PC-3 (cell line): ENCODE results near the gene MAP2K7. TPM values are rescaled to one million over a fixed set of nuclear protein-coding genes. Genes with fewer than 3 reads are reported as not detected.

Source experiments
- ATAC-seq: fragments of 200-7000 bp; cut with Tn5 transposase; 2 replicates; pipeline ENCODE4 v1.9.1; 2020; ENCODE audit warnings: mild to moderate bottlenecking, moderate library complexity
- BruUV-seq: library from RNA; stranded (reverse); fragments of 400-500 nt; replicated peaks from 2 replicates; lab custom pipeline; 2021; lab: Mats Ljungman, UMichigan
- CTCF ChIA-PET: fragments of 300-600 bp; sonication (Branson Sonifier 250); formaldehyde crosslinking; loops from one replicate; lab custom pipeline; 2022; ENCODE audit warnings: antibody characterized with exemption; lab: Charles Lee
- POLR2A ChIA-PET: fragments of 300-600 bp; sonication (Branson Sonifier 250); formaldehyde crosslinking; loops from one replicate; lab custom pipeline; 2022; ENCODE audit warnings: antibody characterized with exemption; ENCODE audit not compliant: unreplicated experiment; lab: Charles Lee
- DNase-seq: peaks from one replicate; pipeline ENCODE4 v3.0.0-alpha.2; 2015
- H2AFZ ChIP-seq: fragments of 300-600 bp; sonication (generic); 2 replicates; pipeline ENCODE4 v1.6.0; 2016; ENCODE audit warnings: antibody characterized with exemption, low read length
- H3F3A ChIP-seq: fragments of 300-600 bp; sonication (generic); one replicate; pipeline ENCODE4 v1.6.0; 2017; ENCODE audit warnings: antibody characterized with exemption, low read length, control low read depth, mild to moderate bottlenecking; ENCODE audit not compliant: unreplicated experiment
- H3K27ac ChIP-seq: fragments of 300-600 bp; sonication (generic); 2 replicates; pipeline ENCODE4 v1.5.1; 2016; ENCODE audit warnings: mild to moderate bottlenecking, low read length
- H3K27me3 ChIP-seq: fragments of 300-600 bp; sonication (generic); 2 replicates; pipeline ENCODE4 v1.6.1; 2016; ENCODE audit warnings: low read length, mixed read lengths
- H3K36me3 ChIP-seq: fragments of 300-600 bp; sonication (generic); 2 replicates; pipeline ENCODE4 v1.6.1; 2016; ENCODE audit warnings: low read depth, mixed run types, low read length, mixed read lengths
- H3K4me1 ChIP-seq: fragments of 300-600 bp; sonication (generic); 2 replicates; pipeline ENCODE4 v1.5.1; 2016; ENCODE audit warnings: low read length; ENCODE audit not compliant: insufficient read depth
- H3K4me2 ChIP-seq: fragments of 300-600 bp; sonication (generic); 2 replicates; pipeline ENCODE4 v1.6.0; 2016; ENCODE audit warnings: low read length
- H3K4me3 ChIP-seq: fragments of 300-600 bp; sonication (generic); 2 replicates; pipeline ENCODE4 v1.5.1; 2016; ENCODE audit warnings: mild to moderate bottlenecking, low read length, mixed read lengths
- H3K79me2 ChIP-seq: fragments of 300-600 bp; sonication (generic); 2 replicates; pipeline ENCODE4 v1.6.1; 2017; ENCODE audit warnings: low read length, mixed read lengths
- H3K9ac ChIP-seq: fragments of 300-600 bp; sonication (generic); 2 replicates; pipeline ENCODE4 v1.6.0; 2016; ENCODE audit warnings: mild to moderate bottlenecking, low read length
- H3K9me2 ChIP-seq: fragments of 300-600 bp; sonication (generic); replicated peaks from 2 replicates; pipeline ENCODE4 v1.6.1; 2016; ENCODE audit warnings: mixed run types, low read length, mixed read lengths
- H3K9me3 ChIP-seq: fragments of 300-600 bp; sonication (generic); 2 replicates; pipeline ENCODE4 v1.6.1; 2016; ENCODE audit warnings: low read length, mixed read lengths
- H4K20me1 ChIP-seq: fragments of 300-600 bp; sonication (generic); 2 replicates; pipeline ENCODE4 v1.6.1; 2016; ENCODE audit warnings: low read length, mixed read lengths
- EZH2 ChIP-seq: fragments of 300-600 bp; sonication (generic); IDR thresholded peaks from one replicate; pipeline ENCODE4 v1.6.1; 2017; ENCODE audit warnings: antibody characterized with exemption, mild to moderate bottlenecking, low read length; ENCODE audit not compliant: unreplicated experiment
- EZH2phosphoT487 ChIP-seq: fragments of 300-600 bp; sonication (generic); IDR thresholded peaks from 2 replicates; pipeline ENCODE4 v1.6.1; 2018; ENCODE audit warnings: mild to moderate bottlenecking, antibody characterized with exemption, low read length, borderline replicate concordance
- intact Hi-C: fragments of 100-400 bp; cut with micrococcal nuclease; formaldehyde crosslinking; loops from 2 replicates; pipeline ENCODE4 v1.9.0; 2023
- total RNA-seq: library from RNA; depleted of rRNA; stranded (reverse); fragments of >200 nt; gene quantifications from 2 replicates; pipeline ENCODE4 v1.2.3, GENCODE V29; 2014
- TF ChIP-seq, protein P1 (sequence below): fragments of 300-600 bp; sonication (generic); conservative IDR thresholded peaks from 2 replicates; pipeline ENCODE4 v1.5.1; 2017; ENCODE audit warnings: antibody characterized with exemption, low read depth, mild to moderate bottlenecking, low read length

MAP2K7 gene
- total RNA-seq, 1 experiment from 2014 or later: 39.3 TPM

GRCh38 chr19:7926727-7927604 lies 23.3 kb downstream of the MAP2K7 start:
- no peak overlapping the region for H3K9ac ChIP-seq
- H3K27ac ChIP-seq: no peak overlapping the region
- intact Hi-C loops: loop anchor here (5.0 kb wide), 1 partner anchor 75 kb away; no protein-coding TSS in a partner anchor

GRCh38 chr19:7927605-7928333 lies 24.1 kb downstream of the MAP2K7 start:
- Histone ChIP-seq H3K36me3 (peaks cover 23% of the 10 kb centered on the region), H3K27ac (peak overlapping the region; percentile 86), H3K9ac (peak overlapping the region; percentile 42), H3F3A (no peaks in the 10 kb centered on the region), H4K20me1 (0 out of 2 replicates have a peak, but pooled peaks cover 5% of the 10 kb centered on the region), H3K27me3 (no peaks in the 10 kb centered on the region), H3K4me3 (no peak overlapping the region), H3K79me2 (no peaks in the 10 kb centered on the region), H3K4me1 (peaks cover 44% of the 10 kb centered on the region), H3K4me2 (peak overlapping the region; percentile 55; the same call in 1 of the 2 replicates), H2AFZ (no peak overlapping the region), H3K9me2 (no peaks in the 10 kb centered on the region), H3K9me3 (no peaks in the 10 kb centered on the region)
- no TSS peak for BruUV-seq
- ChIA-PET CTCF (interaction anchor here (1.6 kb wide), 1 partner anchor 16 kb away, joined by 20 read pairs; the partner anchor contains the start of gene TIMM44), POLR2A (no interaction called here)
- intact Hi-C loops: loop anchor here (5.0 kb wide), 1 partner anchor 75 kb away; no protein-coding TSS in a partner anchor
- no peak for DNase-seq
- ATAC-seq: no peak
- TF ChIP-seq, protein P1, sequence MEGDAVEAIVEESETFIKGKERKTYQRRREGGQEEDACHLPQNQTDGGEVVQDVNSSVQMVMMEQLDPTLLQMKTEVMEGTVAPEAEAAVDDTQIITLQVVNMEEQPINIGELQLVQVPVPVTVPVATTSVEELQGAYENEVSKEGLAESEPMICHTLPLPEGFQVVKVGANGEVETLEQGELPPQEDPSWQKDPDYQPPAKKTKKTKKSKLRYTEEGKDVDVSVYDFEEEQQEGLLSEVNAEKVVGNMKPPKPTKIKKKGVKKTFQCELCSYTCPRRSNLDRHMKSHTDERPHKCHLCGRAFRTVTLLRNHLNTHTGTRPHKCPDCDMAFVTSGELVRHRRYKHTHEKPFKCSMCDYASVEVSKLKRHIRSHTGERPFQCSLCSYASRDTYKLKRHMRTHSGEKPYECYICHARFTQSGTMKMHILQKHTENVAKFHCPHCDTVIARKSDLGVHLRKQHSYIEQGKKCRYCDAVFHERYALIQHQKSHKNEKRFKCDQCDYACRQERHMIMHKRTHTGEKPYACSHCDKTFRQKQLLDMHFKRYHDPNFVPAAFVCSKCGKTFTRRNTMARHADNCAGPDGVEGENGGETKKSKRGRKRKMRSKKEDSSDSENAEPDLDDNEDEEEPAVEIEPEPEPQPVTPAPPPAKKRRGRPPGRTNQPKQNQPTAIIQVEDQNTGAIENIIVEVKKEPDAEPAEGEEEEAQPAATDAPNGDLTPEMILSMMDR: no peak
- TF ChIP-seq EZH2 (no peak), EZH2phosphoT487 (no peak)

More at GRCh38 chr19:7926727-7927604, 23.3 kb downstream of the MAP2K7 start:
- TF ChIP-seq, protein P1: no peak
- TF ChIP-seq EZH2 (no peak), EZH2phosphoT487 (no peak)
- Histone ChIP-seq H4K20me1 (0 out of 2 replicates have a peak, but pooled peaks cover 5% of the 10 kb centered on the region), H3F3A (no peaks in the 10 kb centered on the region), H3K27me3 (no peaks in the 10 kb centered on the region), H3K36me3 (peaks cover 16% of the 10 kb centered on the region), H2AFZ (no peak overlapping the region), H3K9me2 (no peaks in the 10 kb centered on the region), H3K79me2 (no peaks in the 10 kb centered on the region), H3K4me2 (peak overlapping the region; percentile 88), H3K4me1 (peaks cover 44% of the 10 kb centered on the region), H3K4me3 (no peak overlapping the region), H3K9me3 (no peaks in the 10 kb centered on the region)
- ATAC-seq (no peak), DNase-seq (no peak)
- CTCF ChIA-PET: no interaction called here
- POLR2A ChIA-PET: no interaction called here
- no TSS peak for BruUV-seq
